GM12875 (cell line): Measurements from ENCODE around the gene MGMT.

Experiments used
- H3K4me3 ChIP-seq: one replicate; pipeline ENCODE4 v1.5.1; 2011; ENCODE audit warnings: low read depth, low read length, control low read depth
- TF ChIP-seq, protein P1 (sequence below): IDR thresholded peaks from 2 replicates; pipeline ENCODE4 v1.5.1; 2011; ENCODE audit warnings: low read depth, mild to moderate bottlenecking, control low read depth, inconsistent platforms, low read length, moderate library complexity, borderline replicate concordance; ENCODE audit not compliant: insufficient read depth

MGMT gene

DNA sequence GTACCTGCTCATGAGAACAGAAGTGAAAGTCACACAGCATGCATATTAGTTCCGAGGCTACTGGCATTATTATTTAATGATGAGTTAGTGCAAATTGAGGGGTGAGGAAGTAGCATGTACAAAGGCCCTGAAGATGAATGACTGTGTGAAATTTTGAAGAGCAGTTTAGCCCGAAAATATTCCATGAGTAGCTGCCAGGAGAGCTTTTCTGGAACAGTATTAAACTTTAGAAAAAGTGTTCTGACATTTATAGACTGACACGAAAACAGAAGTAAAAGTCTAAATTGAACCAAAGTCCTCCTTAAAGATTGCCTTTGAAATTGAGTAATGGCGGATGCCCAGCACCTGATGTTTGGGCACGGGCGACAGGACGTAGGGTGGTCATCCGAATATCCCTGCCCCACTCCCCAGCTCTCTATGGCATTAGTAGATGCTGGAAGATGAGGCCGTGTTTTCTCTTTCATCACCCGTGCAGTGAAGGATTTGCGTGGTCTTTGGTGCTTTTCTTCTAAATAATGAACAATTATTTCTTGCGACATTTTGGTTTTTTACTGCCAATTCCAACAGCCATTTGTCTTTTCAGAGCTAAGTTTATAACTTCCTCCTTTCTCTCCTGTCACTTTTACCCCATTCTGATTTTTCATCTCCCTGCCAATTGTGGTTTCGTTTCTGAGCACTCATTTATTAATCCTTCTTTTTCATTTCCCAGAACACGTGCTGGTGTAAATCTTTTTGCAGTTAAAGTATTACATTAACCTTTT, 192.6 kb downstream of the MGMT start:
- H3K4me3 ChIP-seq, result no peak overlapping the region
- TF ChIP-seq, protein P1, sequence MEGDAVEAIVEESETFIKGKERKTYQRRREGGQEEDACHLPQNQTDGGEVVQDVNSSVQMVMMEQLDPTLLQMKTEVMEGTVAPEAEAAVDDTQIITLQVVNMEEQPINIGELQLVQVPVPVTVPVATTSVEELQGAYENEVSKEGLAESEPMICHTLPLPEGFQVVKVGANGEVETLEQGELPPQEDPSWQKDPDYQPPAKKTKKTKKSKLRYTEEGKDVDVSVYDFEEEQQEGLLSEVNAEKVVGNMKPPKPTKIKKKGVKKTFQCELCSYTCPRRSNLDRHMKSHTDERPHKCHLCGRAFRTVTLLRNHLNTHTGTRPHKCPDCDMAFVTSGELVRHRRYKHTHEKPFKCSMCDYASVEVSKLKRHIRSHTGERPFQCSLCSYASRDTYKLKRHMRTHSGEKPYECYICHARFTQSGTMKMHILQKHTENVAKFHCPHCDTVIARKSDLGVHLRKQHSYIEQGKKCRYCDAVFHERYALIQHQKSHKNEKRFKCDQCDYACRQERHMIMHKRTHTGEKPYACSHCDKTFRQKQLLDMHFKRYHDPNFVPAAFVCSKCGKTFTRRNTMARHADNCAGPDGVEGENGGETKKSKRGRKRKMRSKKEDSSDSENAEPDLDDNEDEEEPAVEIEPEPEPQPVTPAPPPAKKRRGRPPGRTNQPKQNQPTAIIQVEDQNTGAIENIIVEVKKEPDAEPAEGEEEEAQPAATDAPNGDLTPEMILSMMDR, result no peak

DNA sequence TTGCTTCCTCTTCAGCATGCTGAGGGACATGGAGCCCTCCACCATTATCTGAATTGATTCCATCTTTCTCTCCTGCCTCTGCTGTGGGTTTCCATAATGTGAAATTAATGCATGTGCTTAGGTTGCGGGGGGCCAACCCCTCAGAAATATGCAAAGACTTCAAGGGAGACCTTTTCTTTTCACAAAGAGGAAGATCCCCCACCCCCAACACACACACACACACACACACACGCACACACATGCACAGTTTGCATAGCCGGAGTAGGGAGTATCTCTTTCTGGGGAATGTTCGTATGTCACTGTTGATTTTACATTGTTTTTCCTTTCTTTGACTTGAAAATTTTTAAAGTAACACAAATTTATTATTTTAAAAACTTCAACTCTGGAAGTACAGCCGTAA, 193.5 kb downstream of the MGMT start:
- TF ChIP-seq, protein P1, result no peak
- H3K4me3 ChIP-seq, result no peak overlapping the region

DNA sequence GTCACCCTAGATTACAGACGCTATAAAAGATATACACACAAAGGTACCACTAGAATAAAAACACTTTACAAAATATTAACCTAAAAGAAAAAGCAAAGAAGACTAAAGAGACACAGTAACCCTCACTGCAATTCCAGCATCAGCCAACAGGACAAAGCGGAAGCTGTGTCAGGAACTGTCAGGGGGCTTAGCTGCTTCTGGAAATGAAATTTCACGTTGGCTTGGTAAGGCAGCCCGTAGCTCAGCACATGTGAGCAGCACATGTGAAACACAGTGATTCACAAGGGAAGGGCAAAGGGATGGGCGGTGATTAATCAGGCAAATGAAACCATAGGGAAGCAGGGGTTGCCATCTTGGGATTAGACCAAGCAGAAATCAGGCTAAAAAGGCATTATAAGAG, 195.4 kb downstream of the MGMT start:
- TF ChIP-seq, protein P1, result no peak
- H3K4me3 ChIP-seq, result no peak overlapping the region

DNA sequence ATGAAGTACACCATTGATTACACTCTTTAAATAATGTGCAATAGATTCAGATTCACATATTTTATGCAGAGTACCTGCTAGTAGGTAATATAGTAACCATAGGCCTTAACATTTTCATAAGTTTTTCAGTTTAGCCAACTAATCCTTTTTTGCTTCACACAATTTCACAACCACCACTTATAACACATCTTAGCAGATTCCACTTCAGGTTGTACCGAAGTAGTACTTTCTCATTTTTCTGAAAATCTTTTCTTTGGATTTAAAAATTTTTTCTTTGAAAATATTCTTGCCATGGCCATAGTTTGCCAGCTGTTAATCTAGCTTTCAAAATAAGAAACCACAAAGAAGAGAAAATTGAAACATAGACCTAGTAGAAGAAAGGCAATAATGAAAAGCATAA, 203.1 kb downstream of the MGMT start:
- no peak overlapping the region for H3K4me3 ChIP-seq
- TF ChIP-seq, protein P1, result no peak

DNA sequence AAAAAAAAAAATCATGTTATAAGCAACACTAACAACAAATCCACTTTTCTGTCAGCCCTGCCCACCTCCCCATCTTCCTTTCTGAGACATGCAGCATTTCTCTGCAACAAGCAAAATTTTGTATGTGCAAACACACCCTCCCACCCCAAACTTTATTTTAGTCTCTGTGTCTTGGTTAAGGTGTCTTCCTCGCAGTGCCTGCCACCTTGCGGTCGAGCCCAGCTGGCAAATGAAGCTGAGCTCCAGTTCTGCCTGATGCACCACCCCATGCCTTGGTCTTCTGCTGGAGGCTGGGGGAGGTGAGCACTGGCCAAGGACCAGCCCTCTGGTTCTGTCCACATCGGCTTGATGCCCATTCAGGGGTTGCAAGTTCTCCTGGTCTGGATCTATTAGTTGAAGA, 206.3 kb downstream of the MGMT start:
- no peak overlapping the region for H3K4me3 ChIP-seq
- TF ChIP-seq, protein P1, result no peak

DNA sequence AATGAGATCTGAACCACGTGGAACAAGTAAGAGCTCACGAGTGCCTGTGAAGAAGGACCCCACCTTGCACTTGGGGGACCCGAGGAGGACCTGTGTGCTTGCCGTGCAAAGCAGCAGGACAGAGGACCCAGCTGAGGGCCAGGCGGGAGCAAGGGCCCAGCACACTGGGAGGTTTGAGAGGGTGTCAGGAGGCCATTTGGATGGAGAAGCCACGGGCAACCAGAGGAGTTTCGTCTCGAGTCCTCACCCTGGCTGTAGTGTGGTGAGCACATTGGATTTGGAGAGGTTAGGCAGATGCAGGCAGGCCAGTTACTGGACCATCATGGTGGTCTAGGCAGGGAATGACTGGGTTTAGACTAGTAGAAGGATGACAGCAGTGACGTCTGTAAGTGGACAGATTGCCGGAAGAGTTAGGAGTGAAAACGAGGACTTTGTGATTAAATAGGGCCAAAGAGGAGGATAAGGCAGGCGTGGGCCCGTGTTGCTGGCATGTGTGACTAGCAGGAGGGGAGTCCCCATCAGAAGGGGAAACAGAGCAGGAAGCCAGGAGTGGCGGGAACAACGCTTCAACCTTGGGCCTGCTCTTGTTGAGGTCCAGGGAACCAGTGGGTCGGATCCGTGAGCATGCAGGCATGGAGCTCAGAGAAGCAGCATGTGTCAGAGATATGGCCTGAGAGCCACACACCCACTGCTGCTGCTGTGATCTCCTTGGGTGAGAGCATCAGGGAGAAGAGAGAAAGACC, 208.2 kb downstream of the MGMT start:
- no peak overlapping the region for H3K4me3 ChIP-seq
- TF ChIP-seq, protein P1, result no peak

DNA sequence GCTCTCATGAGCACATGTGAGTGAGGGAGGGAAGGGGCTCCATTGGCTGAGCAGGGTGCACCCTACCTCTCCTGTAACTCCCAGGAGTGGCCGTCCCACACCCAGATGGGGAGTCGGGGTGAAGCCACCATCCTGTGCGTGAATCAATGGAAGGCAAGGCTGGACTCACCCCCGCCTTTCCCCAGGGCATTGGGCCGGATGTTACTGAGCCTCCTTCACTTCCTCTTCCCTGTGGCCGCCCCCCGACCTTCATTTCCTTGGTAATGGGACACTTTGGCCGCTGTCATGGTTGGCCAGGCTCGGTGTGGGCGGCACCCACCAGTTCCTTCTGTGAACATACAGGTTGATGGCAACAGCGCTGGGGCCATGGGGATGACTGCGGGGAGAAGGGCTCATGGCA, 209.0 kb downstream of the MGMT start:
- TF ChIP-seq, protein P1, result no peak
- H3K4me3 ChIP-seq, result no peak overlapping the region
